ENCODE data around the gene MED14. TPM values are rescaled to one million over a fixed set of nuclear protein-coding genes. Genes with fewer than 3 reads are reported as not detected.
A peak's percentile ranks its signal among the peaks of the same experiment; 100 is the strongest.
"Not testable (repeated sequence)": the region's sequence is repeated elsewhere in the genome, so short reads cannot be mapped to it uniquely, and the experiment has no call there.

Gene MED14
- 10.3 TPM for polyA plus RNA-seq

GRCh38 chrX:40735325-40736169 lies at the start of gene MED14:
TSS of gene MED14 (minus strand) at chrX:40735542. CDS start at chrX:40735412, 130 bp downstream.
- Mint-ChIP-seq H3K27me3 (peaks cover 2% of the 10 kb centered on the region), H3K9me3 (no peaks in the 10 kb centered on the region), H3K36me3 (no peaks in the 10 kb centered on the region), H3K4me1 (peaks cover 25 to 39% (median 31%) of the 10 kb centered on the region in 3 donors), H3K27ac (peak within 1 kb of the TSS; percentile 93 to 98 (median 96)), H3K4me3 (peak within 1 kb of the TSS; percentile 93 to 98 (median 95))

GRCh38 chrX:40784516-40785151 lies 49.3 kb upstream of the MED14 start:
- Mint-ChIP-seq H3K27me3 (peaks cover 3% of the 10 kb centered on the region), H3K9me3 (peaks cover 0 to 2% (median 2%) of the 10 kb centered on the region in 3 donors), H3K27ac (no peak overlapping the region), H3K4me1 (no peaks in the 10 kb centered on the region), H3K4me3 (no peak overlapping the region), H3K36me3 (no peaks in the 10 kb centered on the region)

- H3K36me3 Mint-ChIP-seq, H3K4me1 Mint-ChIP-seq, H3K27ac Mint-ChIP-seq, H3K4me3 Mint-ChIP-seq, H3K9me3 Mint-ChIP-seq, H3K27me3 Mint-ChIP-seq: not testable (repeated sequence)
These were observed 47.4 kb upstream of the MED14 start for GRCh38 chrX:40782644-40783259.

GRCh38 chrX:40780951-40781350 lies 45.6 kb upstream of the MED14 start:
- H3K4me3 Mint-ChIP-seq = no peak overlapping the region
- H3K4me1 Mint-ChIP-seq = no peaks in the 10 kb centered on the region
- peaks cover 0 to 2% (median 0%) of the 10 kb centered on the region in 3 donors for H3K9me3 Mint-ChIP-seq
- no peaks in the 10 kb centered on the region for H3K36me3 Mint-ChIP-seq
- no peak overlapping the region for H3K27ac Mint-ChIP-seq
- peaks cover 3% of the 10 kb centered on the region for H3K27me3 Mint-ChIP-seq

GRCh38 chrX:40780082-40780481 lies 44.7 kb upstream of the MED14 start:
- H3K27ac Mint-ChIP-seq = no peak overlapping the region
- H3K9me3 Mint-ChIP-seq = peaks cover 0 to 2% (median 0%) of the 10 kb centered on the region in 3 donors
- no peaks in the 10 kb centered on the region for H3K36me3 Mint-ChIP-seq
- no peak overlapping the region for H3K4me3 Mint-ChIP-seq
- H3K4me1 Mint-ChIP-seq = no peaks in the 10 kb centered on the region
- H3K27me3 Mint-ChIP-seq = peaks cover 3% of the 10 kb centered on the region

- H3K9me3 Mint-ChIP-seq = peaks cover 0 to 2% (median 0%) of the 10 kb centered on the region in 3 donors
- H3K27me3 Mint-ChIP-seq = peaks cover 3% of the 10 kb centered on the region
- no peak overlapping the region for H3K4me3 Mint-ChIP-seq
- no peak overlapping the region for H3K27ac Mint-ChIP-seq
- no peaks in the 10 kb centered on the region for H3K4me1 Mint-ChIP-seq
- H3K36me3 Mint-ChIP-seq = no peaks in the 10 kb centered on the region
These were observed 43.7 kb upstream of the MED14 start for GRCh38 chrX:40778861-40779575.

- no peaks in the 10 kb centered on the region for H3K36me3 Mint-ChIP-seq
- no peak overlapping the region for H3K27ac Mint-ChIP-seq
- no peaks in the 10 kb centered on the region for H3K9me3 Mint-ChIP-seq
- H3K4me3 Mint-ChIP-seq = no peak overlapping the region
- peaks cover 6% of the 10 kb centered on the region for H3K27me3 Mint-ChIP-seq
- no peaks in the 10 kb centered on the region for H3K4me1 Mint-ChIP-seq
These were observed 38.5 kb upstream of the MED14 start for GRCh38 chrX:40773809-40774208.

- no peaks in the 10 kb centered on the region for H3K9me3 Mint-ChIP-seq
- peaks cover 3% of the 10 kb centered on the region for H3K27me3 Mint-ChIP-seq
- no peak overlapping the region for H3K4me3 Mint-ChIP-seq
- H3K27ac Mint-ChIP-seq = no peak overlapping the region
- H3K4me1 Mint-ChIP-seq = no peaks in the 10 kb centered on the region
- no peaks in the 10 kb centered on the region for H3K36me3 Mint-ChIP-seq
These were observed 37.8 kb upstream of the MED14 start for GRCh38 chrX:40773188-40773587.

- H3K9me3 Mint-ChIP-seq = no peaks in the 10 kb centered on the region
- H3K36me3 Mint-ChIP-seq = no peaks in the 10 kb centered on the region
- no peak overlapping the region for H3K27ac Mint-ChIP-seq
- no peaks in the 10 kb centered on the region for H3K4me1 Mint-ChIP-seq
- H3K27me3 Mint-ChIP-seq = peaks cover 3% of the 10 kb centered on the region
- H3K4me3 Mint-ChIP-seq = no peak overlapping the region
These were observed 36.9 kb upstream of the MED14 start for GRCh38 chrX:40772290-40772689.

GRCh38 chrX:40761762-40762161 lies 26.4 kb upstream of the MED14 start:
- Mint-ChIP-seq H3K4me1 (peaks cover 0 to 4% (median 0%) of the 10 kb centered on the region in 3 donors), H3K4me3 (no peak overlapping the region), H3K36me3 (no peaks in the 10 kb centered on the region), H3K27ac (no peak overlapping the region), H3K9me3 (peaks cover 0 to 8% (median 0%) of the 10 kb centered on the region in 3 donors), H3K27me3 (peaks cover 10% of the 10 kb centered on the region)

GRCh38 chrX:40759374-40759773 lies 24.0 kb upstream of the MED14 start:
- Mint-ChIP-seq H3K4me1 (peaks cover 0 to 4% (median 0%) of the 10 kb centered on the region in 3 donors), H3K27me3 (peaks cover 8% of the 10 kb centered on the region), H3K4me3 (no peak overlapping the region), H3K9me3 (no peaks in the 10 kb centered on the region), H3K27ac (no peak overlapping the region), H3K36me3 (no peaks in the 10 kb centered on the region)

GRCh38 chrX:40757058-40757457 lies 21.7 kb upstream of the MED14 start:
- Mint-ChIP-seq H3K27ac (no peak overlapping the region), H3K27me3 (peaks cover 12% of the 10 kb centered on the region), H3K4me3 (no peak overlapping the region), H3K4me1 (peaks cover 0 to 5% (median 0%) of the 10 kb centered on the region in 3 donors), H3K9me3 (no peaks in the 10 kb centered on the region), H3K36me3 (peaks cover 3% of the 10 kb centered on the region)

GRCh38 chrX:40755291-40756249 lies 20.2 kb upstream of the MED14 start:
- no peak overlapping the region for H3K4me3 Mint-ChIP-seq
- peaks cover 10% of the 10 kb centered on the region for H3K27me3 Mint-ChIP-seq
- peaks cover 0 to 8% (median 0%) of the 10 kb centered on the region in 3 donors for H3K4me1 Mint-ChIP-seq
- peaks cover 3% of the 10 kb centered on the region for H3K36me3 Mint-ChIP-seq
- no peaks in the 10 kb centered on the region for H3K9me3 Mint-ChIP-seq
- H3K27ac Mint-ChIP-seq = peak overlapping the region in 1 of 3 donors; percentile 34

All from IgD-negative memory B cell (primary cell).